Vagina (tissue), 2 donors: ENCODE data around the gene PAX8.

Source experiments
- POLR2AphosphoS5 ChIP-seq, 2 donors: sonication (generic); formaldehyde crosslinking; IDR thresholded peaks; one replicate each; pipeline ENCODE4 v1.9.0; 2017; ENCODE audit warnings: antibody characterized with exemption in 2 of 2, mild to moderate bottlenecking in 2 of 2, low read depth in 1 of 2; ENCODE audit not compliant: insufficient read depth in 1 of 2
- TF ChIP-seq, protein P1 (sequence below), 3 experiments: fragments of 450-650 bp in 2 of 3; fragments of 200-600 bp in 1 of 3; sonication (generic) in 1 of 3; IDR thresholded peaks; one replicate each; pipeline ENCODE4 v1.5.1; 2017 to 2019; ENCODE audit warnings: antibody characterized with exemption in 3 of 3, mild to moderate bottlenecking in 2 of 3, moderate library complexity in 2 of 3

DNA sequence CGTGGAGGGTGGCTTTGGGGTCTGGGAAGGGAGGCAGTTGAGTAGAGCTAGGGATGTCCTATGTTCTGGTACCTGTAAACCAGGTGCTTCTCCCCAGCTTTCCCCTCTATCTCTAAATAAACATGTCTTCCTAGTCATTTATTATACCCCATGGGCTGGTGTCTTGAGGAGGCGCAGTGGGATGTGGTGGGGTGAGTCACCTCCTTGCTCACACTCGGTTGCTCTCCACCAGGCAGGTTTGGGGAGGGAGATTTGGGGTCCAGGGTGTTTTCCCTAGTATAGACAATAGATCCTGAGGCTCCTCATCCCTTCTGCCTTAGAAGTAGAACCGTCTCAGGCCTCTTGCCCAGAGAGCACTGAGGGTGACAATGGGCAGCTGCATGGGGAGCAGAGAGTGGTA, 99.8 kb downstream of the PAX8 start:
- TF ChIP-seq, protein P1, sequence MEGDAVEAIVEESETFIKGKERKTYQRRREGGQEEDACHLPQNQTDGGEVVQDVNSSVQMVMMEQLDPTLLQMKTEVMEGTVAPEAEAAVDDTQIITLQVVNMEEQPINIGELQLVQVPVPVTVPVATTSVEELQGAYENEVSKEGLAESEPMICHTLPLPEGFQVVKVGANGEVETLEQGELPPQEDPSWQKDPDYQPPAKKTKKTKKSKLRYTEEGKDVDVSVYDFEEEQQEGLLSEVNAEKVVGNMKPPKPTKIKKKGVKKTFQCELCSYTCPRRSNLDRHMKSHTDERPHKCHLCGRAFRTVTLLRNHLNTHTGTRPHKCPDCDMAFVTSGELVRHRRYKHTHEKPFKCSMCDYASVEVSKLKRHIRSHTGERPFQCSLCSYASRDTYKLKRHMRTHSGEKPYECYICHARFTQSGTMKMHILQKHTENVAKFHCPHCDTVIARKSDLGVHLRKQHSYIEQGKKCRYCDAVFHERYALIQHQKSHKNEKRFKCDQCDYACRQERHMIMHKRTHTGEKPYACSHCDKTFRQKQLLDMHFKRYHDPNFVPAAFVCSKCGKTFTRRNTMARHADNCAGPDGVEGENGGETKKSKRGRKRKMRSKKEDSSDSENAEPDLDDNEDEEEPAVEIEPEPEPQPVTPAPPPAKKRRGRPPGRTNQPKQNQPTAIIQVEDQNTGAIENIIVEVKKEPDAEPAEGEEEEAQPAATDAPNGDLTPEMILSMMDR (IDR thresholded peaks at IDR 0.05) = no peak
- no peak for TF ChIP-seq POLR2AphosphoS5 (IDR thresholded peaks at IDR 0.05; ENCODE audit: insufficient read depth in 1 of 2, low read depth in 1 of 2)
